Neuronal stem cell (in vitro differentiated cells): Measurements from ENCODE around the gene CDK11B.

Experiments
- DNase-seq: peaks from one replicate; pipeline ENCODE4 v3.0.0-alpha.2; 2013; ENCODE audit warnings: low spot score
- H2AFZ ChIP-seq: one replicate; pipeline ENCODE4 v1.6.1; 2013; ENCODE audit warnings: mild to moderate bottlenecking, low read length, inconsistent platforms
- H2AK5ac ChIP-seq: 2 replicates; pipeline ENCODE4 v1.6.1; 2013; ENCODE audit warnings: low read depth, mild to moderate bottlenecking, inconsistent platforms, low read length, moderate library complexity, mixed read lengths
- H2BK120ac ChIP-seq: 2 replicates; pipeline ENCODE4 v1.6.1; 2013; ENCODE audit warnings: low read depth, mild to moderate bottlenecking, inconsistent platforms, low read length, moderate library complexity, mixed read lengths
- H2BK12ac ChIP-seq: one replicate; pipeline ENCODE4 v1.6.1; 2013; ENCODE audit warnings: low read length, inconsistent platforms
- H2BK15ac ChIP-seq: 2 replicates; pipeline ENCODE4 v1.6.1; 2013; ENCODE audit warnings: mild to moderate bottlenecking, low read length, inconsistent platforms, mixed read lengths
- H2BK5ac ChIP-seq: one replicate; pipeline ENCODE4 v1.6.1; 2013; ENCODE audit warnings: inconsistent platforms, mild to moderate bottlenecking, low read length, moderate library complexity
- H3K14ac ChIP-seq: one replicate; pipeline ENCODE4 v1.6.1; 2013; ENCODE audit warnings: low read length, inconsistent platforms
- H3K18ac ChIP-seq: 2 replicates; pipeline ENCODE4 v1.6.1; 2013; ENCODE audit warnings: low read length, inconsistent platforms
- H3K23ac ChIP-seq: 2 replicates; pipeline ENCODE4 v1.6.1; 2013; ENCODE audit warnings: low read depth, mild to moderate bottlenecking, mixed read lengths, low read length, inconsistent platforms; ENCODE audit not compliant: poor library complexity
- H3K27ac ChIP-seq: replicated peaks from 3 replicates; pipeline ENCODE4 v1.5.1; 2013; ENCODE audit warnings: low read length, inconsistent platforms
- H3K27me3 ChIP-seq, 3 experiments: 2 replicates each; pipeline ENCODE4 v1.6.1; 2013; ENCODE audit warnings: low read length in 3 of 3, mild to moderate bottlenecking in 2 of 3, inconsistent platforms in 1 of 3, low read depth in 1 of 3, mixed read lengths in 1 of 3, moderate library complexity in 1 of 3; ENCODE audit not compliant: control insufficient read depth in 3 of 3, insufficient read depth in 3 of 3
- H3K36me3 ChIP-seq, 2 donors: replicated peaks in 1 of 2; 2 replicates each; pipeline ENCODE4 v1.6.1; 2013; ENCODE audit warnings: low read length in 2 of 2; ENCODE audit not compliant: control insufficient read depth in 2 of 2, insufficient read depth in 2 of 2
- H3K4ac ChIP-seq: 2 replicates; pipeline ENCODE4 v1.6.1; 2013; ENCODE audit warnings: inconsistent platforms, mild to moderate bottlenecking, low read length, moderate library complexity
- H3K4me1 ChIP-seq, 2 donors: 1 replicate in 1 of 2; 2 replicates in 1 of 2; pipeline ENCODE4 v1.6.1; 2013; ENCODE audit warnings: low read length in 2 of 2, low read depth in 1 of 2; ENCODE audit not compliant: control insufficient read depth in 2 of 2, insufficient read depth in 1 of 2
- H3K4me2 ChIP-seq: one replicate; pipeline ENCODE4 v1.6.1; 2013; ENCODE audit warnings: mild to moderate bottlenecking, low read length, inconsistent platforms; ENCODE audit not compliant: insufficient read depth, poor library complexity, severe bottlenecking
- H3K4me3 ChIP-seq, 2 donors: 2 replicates each; pipeline ENCODE4 v1.5.1; 2013; ENCODE audit warnings: low read length in 2 of 2, mild to moderate bottlenecking in 2 of 2, inconsistent platforms in 1 of 2, moderate library complexity in 1 of 2
- H3K79me1 ChIP-seq: one replicate; pipeline ENCODE4 v1.6.1; 2013; ENCODE audit warnings: low read depth, mild to moderate bottlenecking, inconsistent platforms, low read length, moderate library complexity
- H3K9ac ChIP-seq: one replicate; pipeline ENCODE4 v1.6.1; 2013; ENCODE audit warnings: mild to moderate bottlenecking, low read depth, low read length, inconsistent platforms; ENCODE audit not compliant: poor library complexity
- H3K9me3 ChIP-seq, 2 donors: replicated peaks in 1 of 2; 2 replicates each; pipeline versions ENCODE3 to v1.6.1; 2013; ENCODE audit warnings: low read length in 2 of 2, mild to moderate bottlenecking in 2 of 2, inconsistent platforms in 1 of 2, low read depth in 1 of 2, mixed read lengths in 1 of 2, moderate library complexity in 1 of 2; ENCODE audit not compliant: control insufficient read depth in 2 of 2, insufficient read depth in 1 of 2
- H4K8ac ChIP-seq: one replicate; pipeline ENCODE4 v1.6.1; 2013; ENCODE audit warnings: low read depth, mild to moderate bottlenecking, inconsistent platforms, low read length, moderate library complexity
- H4K91ac ChIP-seq: one replicate; pipeline ENCODE4 v1.6.1; 2013; ENCODE audit warnings: low read length, low read depth, mild to moderate bottlenecking, inconsistent platforms; ENCODE audit not compliant: poor library complexity
- WGBS, 2 donors: extraction: QIAGEN DNeasy Blood & Tissue Kit; methylation state at CpG; one replicate each; pipeline ENCODE4 v1.1.7; 2013; ENCODE audit warnings: missing lambda C conversion rate in 2 of 2, mixed read lengths in 1 of 2; ENCODE audit not compliant: insufficient read length in 2 of 2, insufficient replicate concordance in 1 of 2; ENCODE audit errors: extremely low coverage in 2 of 2; 5-methylcytosine and 5-hydroxymethylcytosine counted together

Gene CDK11B

GRCh38 chr1:1601564-1602303 lies 57.1 kb downstream of the CDK11B start:
- WGBS, 2 donors: no CpG with 5 or more reads among the region's 15 CpGs
- Histone ChIP-seq H3K9ac (no peak overlapping the region), H4K91ac (no peak overlapping the region), H3K4me1 (peaks cover 10 to 22% of the 10 kb centered on the region in 2 donors), H3K18ac (no peak overlapping the region), H2BK12ac (no peak overlapping the region), H3K36me3 (no peaks in the 10 kb centered on the region), H3K79me1 (peaks cover 2% of the 10 kb centered on the region), H2BK120ac (no peak overlapping the region), H3K4me2 (no peak overlapping the region), H3K27me3 (peaks cover 20 to 52% (median 26%) of the 10 kb centered on the region in 3 experiments), H2BK5ac (no peak overlapping the region), H3K4me3 (no peak overlapping the region), H2AK5ac (peak overlapping the region; percentile 71), H3K27ac (no peak overlapping the region), H3K4ac (no peak overlapping the region), H2BK15ac (no peak overlapping the region), H3K14ac (no peak overlapping the region), H3K23ac (peak overlapping the region; percentile 73), H4K8ac (no peak overlapping the region), H3K9me3 (peaks cover 0 to 2% of the 10 kb centered on the region in 2 donors), H2AFZ (no peak overlapping the region)
- DNase-seq: no peak

DNA sequence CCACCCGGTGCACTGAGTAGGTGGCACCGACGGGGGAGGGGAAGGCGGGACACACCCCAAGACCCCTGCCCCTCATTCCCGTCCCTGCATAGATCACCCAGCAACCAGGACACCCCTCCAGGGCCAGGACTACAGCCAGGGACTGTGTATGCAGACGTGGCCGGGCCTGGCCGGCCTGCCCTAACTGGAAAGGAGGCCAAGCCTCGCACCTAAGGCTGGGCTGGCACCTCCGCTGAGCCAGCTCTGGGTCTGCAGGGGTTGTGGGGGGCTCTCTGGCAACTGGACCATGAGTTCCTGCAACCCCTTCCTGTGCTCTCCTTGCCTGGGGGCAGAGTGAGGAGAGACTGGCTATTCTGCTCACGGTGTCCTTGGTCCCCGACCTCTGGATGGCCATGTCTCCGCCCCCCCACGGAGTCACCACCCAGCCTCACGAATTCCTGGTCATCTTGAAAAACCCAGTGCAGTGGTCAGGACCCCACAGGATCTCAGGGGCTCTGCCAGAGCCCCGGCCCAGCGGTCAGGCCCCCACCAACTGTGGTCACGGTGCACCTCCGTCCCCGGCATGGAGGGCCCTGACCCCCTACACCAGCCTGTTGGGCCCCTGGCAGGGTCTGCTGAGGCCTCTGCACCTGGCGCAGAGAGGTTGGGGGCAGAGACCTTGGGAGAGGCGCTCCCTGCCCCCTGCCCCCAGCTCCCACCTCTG lies 57.8 kb downstream of the CDK11B start:
- H3K14ac ChIP-seq: peak overlapping the region; percentile 38
- WGBS, 2 donors: no CpG with 5 or more reads among the region's 22 CpGs
- H3K9ac ChIP-seq: peak overlapping the region; percentile 72
- H3K4me3 ChIP-seq: peak overlapping the region; percentile 27 to 61
- H2BK5ac ChIP-seq: no peak overlapping the region
- no peak overlapping the region for H3K27ac ChIP-seq
- peak overlapping the region; percentile 97 for H2AFZ ChIP-seq
- peaks cover 2% of the 10 kb centered on the region for H3K79me1 ChIP-seq
- H3K36me3 ChIP-seq: no peaks in the 10 kb centered on the region
- H4K8ac ChIP-seq: peak overlapping the region; percentile 3
- H3K18ac ChIP-seq: no peak overlapping the region
- no peak for DNase-seq
- peak overlapping the region; percentile 67 for H2BK15ac ChIP-seq
- no peak overlapping the region for H2BK120ac ChIP-seq
- H4K91ac ChIP-seq: no peak overlapping the region
- H3K23ac ChIP-seq: peak overlapping the region; percentile 96
- H3K4ac ChIP-seq: peak overlapping the region; percentile 37
- peaks cover 0 to 2% of the 10 kb centered on the region in 2 donors for H3K9me3 ChIP-seq
- H2BK12ac ChIP-seq: peak overlapping the region; percentile 46
- peak overlapping the region; percentile 93 for H3K4me2 ChIP-seq
- H2AK5ac ChIP-seq: peak overlapping the region; percentile 86
- peaks cover 20 to 58% (median 26%) of the 10 kb centered on the region in 3 experiments for H3K27me3 ChIP-seq
- H3K4me1 ChIP-seq: peaks cover 10 to 22% of the 10 kb centered on the region in 2 donors

- peak within 1 kb of the TSS; percentile 37 for H3K4ac ChIP-seq
- H2BK120ac ChIP-seq: no peak within 1 kb of the TSS
- no peak within 1 kb of the TSS for H3K27ac ChIP-seq
- peak within 1 kb of the TSS; percentile 92 for H3K9ac ChIP-seq
- no CpG with 5 or more reads among the region's 125 CpGs for WGBS, 2 donors
- no peak for DNase-seq
- H3K4me2 ChIP-seq: peak within 1 kb of the TSS; percentile 93
- peaks cover 20 to 59% (median 26%) of the 10 kb centered on the region in 3 experiments for H3K27me3 ChIP-seq
- H3K18ac ChIP-seq: peak within 1 kb of the TSS; percentile 96
- H4K91ac ChIP-seq: no peak within 1 kb of the TSS
- peaks cover 0 to 2% of the 10 kb centered on the region in 2 donors for H3K9me3 ChIP-seq
- peak within 1 kb of the TSS; percentile 97 for H2AFZ ChIP-seq
- peaks cover 10 to 22% of the 10 kb centered on the region in 2 donors for H3K4me1 ChIP-seq
- H3K4me3 ChIP-seq: peak within 1 kb of the TSS; percentile 61 to 84
- H3K14ac ChIP-seq: peak within 1 kb of the TSS; percentile 100
- no peaks in the 10 kb centered on the region for H3K36me3 ChIP-seq
- H4K8ac ChIP-seq: peak within 1 kb of the TSS; percentile 43
- peak within 1 kb of the TSS; percentile 24 for H2BK5ac ChIP-seq
- H2BK12ac ChIP-seq: peak within 1 kb of the TSS; percentile 41
- peak within 1 kb of the TSS; percentile 86 for H2AK5ac ChIP-seq
- H3K23ac ChIP-seq: peak within 1 kb of the TSS; percentile 96
- peaks cover 2% of the 10 kb centered on the region for H3K79me1 ChIP-seq
- peak within 1 kb of the TSS; percentile 67 for H2BK15ac ChIP-seq
Measured at GRCh38 chr1:1599935-1600860, 58.6 kb downstream of the CDK11B start, which contains the start of gene FNDC10. Gene FNDC10, minus strand, starts transcription at chr1:1600135. Its CDS starts 120 bp downstream, at chr1:1600015.
